HG02571 (cell line): ENCODE data around the gene PRKCZ.

Experiments used
- ATAC-seq: cut with Tn5 transposase; IDR thresholded peaks from one replicate; pipeline ENCODE4 v1.9.1; 2021; ENCODE audit warnings: mild to moderate bottlenecking, moderate library complexity; ENCODE audit not compliant: unreplicated experiment

PRKCZ gene

DNA sequence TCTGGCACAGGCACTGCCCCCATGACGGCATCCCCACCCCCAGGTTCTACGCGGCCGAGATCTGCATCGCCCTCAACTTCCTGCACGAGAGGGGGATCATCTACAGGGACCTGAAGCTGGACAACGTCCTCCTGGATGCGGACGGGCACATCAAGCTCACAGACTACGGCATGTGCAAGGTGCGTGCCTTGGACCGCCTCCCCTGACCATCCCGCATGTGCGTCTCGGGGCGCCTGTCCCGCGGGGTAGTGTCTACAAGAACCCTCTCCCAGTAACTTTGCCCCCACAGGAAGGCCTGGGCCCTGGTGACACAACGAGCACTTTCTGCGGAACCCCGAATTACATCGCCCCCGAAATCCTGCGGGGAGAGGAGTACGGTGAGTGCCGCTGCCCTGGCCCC, 121.8 kb downstream of the PRKCZ start:
- no peak for ATAC-seq

DNA sequence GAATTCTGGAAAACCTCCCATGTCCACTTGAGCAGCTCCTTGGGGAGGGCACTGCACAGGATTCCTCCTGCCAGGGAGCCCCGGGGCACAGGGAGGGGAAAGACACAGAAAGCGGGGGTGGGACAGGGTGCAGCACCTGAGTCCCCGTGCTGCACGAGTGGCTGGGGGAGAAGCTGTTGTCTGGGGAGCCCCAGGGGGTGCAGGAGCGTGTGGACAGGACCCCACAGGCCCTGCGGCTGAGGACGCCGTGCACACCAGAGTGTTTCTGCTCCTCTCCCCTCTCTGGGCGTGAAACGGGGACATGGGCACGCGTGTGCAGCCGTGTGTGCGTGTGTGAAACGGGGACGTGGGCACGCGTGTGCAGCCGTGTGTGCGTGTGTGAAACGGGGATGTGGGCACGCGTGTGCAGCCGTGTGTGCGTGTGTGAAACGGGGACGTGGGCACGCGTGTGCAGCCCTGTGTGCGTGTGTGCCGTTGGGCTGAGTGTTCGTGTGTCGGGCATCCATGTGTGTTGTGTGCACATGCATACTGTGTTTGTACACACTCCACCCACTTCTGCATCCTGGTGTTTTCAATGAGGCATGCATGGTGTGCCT, 122.4 kb downstream of the PRKCZ start:
- ATAC-seq, result no peak

- ATAC-seq, result no peak
Measured at GRCh38 chr1:2173546-2174347, 123.5 kb downstream of the PRKCZ start.

GRCh38 chr1:2174348-2175054, 124.3 kb downstream of the PRKCZ start:
- ATAC-seq, result no peak

DNA sequence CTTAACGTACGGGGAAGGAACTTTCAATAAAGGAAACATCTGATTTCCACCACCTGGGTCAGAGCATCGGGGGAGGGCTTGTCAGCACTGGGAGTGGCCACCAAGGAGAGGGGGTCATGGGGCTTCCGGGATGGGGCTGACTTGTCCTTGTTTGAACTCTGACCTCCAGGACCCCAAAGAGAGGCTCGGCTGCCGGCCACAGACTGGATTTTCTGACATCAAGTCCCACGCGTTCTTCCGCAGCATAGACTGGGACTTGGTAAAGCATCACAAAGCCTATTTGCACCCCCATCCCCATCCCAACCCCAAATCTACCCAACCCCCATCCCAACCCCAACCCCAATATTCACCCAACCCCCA, 124.8 kb downstream of the PRKCZ start:
- ATAC-seq, result no peak

GRCh38 chr1:2175681-2176454, 125.7 kb downstream of the PRKCZ start:
- ATAC-seq, result no peak

DNA sequence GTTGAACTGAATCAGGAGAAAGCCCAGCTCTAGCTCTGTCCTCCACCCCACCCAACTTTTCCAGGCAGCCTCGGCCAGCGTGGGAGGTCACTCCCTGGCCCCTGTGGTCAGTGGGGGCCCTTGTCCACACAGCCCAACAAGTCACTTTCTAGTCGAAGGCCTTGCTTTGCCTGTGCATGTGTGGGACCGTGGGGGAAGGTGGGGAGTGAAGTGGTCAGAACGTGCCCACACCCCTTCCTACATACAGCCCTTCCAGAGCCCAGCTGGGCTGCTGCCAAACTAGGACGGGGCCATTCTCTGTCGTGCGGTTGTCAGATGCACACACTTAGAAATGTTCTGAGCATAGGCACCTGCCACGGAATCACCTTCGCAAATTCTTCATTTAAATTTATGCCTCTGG, 126.4 kb downstream of the PRKCZ start:
- ATAC-seq, result no peak

GRCh38 chr1:2177541-2177940, 127.3 kb downstream of the PRKCZ start:
- ATAC-seq, result no peak

- no peak for ATAC-seq
Measured at GRCh38 chr1:2177946-2178538, 127.8 kb downstream of the PRKCZ start.

- no peak for ATAC-seq
Measured at GRCh38 chr1:2178875-2179274, 128.7 kb downstream of the PRKCZ start.

- no peak for ATAC-seq
Measured at GRCh38 chr1:2179283-2180013, 129.2 kb downstream of the PRKCZ start.

DNA sequence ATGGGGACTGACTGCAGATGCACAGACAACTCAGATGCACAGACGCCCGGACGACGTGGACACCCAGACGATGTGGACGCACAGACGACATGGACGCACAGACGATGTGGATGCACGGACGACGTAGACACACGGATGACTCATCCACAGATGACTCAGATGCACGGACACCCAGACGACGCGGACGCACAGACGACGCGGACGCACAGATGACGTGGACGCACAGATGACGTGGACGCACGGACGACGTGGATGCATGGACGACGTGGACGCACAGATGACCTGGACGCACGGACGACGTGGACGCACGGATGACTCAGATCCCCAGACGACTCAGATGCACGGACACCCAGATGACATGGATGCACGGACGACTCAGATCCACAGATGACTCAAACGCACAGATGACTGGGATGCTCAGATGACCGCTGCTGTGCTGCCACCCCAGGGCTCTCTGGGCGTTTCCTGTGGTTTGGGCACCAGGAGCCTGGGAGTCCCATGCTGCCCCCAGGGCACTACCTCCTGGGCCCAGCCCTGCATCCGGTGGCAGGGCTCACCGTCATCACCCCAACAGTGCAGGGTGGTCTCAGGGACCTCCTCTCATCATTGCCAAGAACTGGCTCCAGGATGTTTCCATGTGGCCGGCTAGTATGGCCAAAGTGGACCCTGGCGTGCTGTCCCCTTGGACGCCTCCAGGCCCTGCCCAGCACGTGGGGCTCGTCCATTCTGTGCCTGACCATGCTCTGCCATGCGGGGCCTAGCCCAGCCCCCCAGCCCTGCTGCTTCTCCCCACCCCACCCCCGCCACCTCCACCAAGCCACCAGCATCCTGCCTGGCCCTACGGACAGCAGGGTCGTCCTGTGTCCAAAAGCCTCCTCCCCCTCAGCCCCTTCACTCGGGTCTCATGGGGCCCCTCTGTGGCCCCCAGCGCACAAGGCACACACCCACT, 130.4 kb downstream of the PRKCZ start:
- ATAC-seq, result no peak

DNA sequence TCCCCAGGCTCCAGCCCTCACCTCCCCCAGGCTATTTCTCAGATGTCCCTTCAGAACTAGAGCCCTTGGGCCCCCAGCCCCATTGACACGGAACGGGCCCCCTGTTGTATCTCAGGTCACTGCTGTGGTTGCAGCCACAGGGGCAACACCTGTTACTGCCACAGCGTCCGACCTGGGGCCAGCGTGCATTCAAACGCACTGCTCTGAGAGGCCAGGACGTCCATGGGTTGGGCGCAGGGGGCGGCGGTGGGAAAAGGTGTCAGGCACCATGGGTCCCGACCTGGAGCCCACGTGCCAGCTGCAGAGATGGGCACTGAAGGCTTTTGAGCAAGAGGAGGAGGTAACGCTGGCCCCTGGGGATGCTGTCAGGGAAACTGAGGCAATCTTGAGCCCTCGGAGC, 131.1 kb downstream of the PRKCZ start:
- no peak for ATAC-seq

GRCh38 chr1:2181752-2182151, 131.5 kb downstream of the PRKCZ start:
- no peak for ATAC-seq

DNA sequence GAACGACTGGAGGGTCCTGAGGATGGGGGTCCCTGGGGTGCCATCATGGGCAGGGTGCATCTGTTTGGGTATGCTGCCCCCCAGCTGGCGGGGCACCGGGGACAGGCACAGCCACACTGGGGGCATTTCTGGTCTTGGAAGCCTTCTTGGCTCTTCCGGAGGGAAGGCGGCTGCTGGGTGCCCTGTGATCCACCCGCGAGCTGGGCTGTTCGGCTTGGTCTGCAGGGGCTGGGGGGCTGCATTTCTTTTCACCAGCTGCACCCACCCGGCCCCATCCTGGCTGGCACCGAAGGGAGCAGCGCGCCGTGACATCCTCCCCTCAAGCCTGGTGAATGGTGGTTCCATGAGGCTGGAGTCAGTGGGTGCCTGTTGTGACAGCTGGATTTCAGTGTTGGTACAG, 132.2 kb downstream of the PRKCZ start:
- no peak for ATAC-seq

DNA sequence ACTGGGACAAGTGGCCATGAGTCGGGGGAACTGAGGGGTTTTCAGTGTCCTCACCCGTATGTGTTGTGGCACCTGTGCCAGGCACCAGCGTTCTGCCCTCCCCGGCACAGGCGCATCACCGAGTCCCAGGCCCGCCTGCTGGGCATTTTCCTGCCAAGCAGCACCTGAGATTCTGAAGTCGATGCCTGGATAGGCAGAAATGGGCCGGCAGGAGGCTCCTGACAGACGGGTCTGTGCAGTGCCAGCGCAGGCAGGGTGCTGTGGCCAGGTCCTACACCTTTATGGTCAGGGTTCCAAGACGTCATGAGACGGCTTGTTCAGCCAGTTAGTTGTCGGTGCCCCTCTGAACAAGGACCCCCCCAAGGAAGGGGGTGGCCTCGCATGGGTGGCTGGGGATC, 133.7 kb downstream of the PRKCZ start:
- no peak for ATAC-seq

DNA sequence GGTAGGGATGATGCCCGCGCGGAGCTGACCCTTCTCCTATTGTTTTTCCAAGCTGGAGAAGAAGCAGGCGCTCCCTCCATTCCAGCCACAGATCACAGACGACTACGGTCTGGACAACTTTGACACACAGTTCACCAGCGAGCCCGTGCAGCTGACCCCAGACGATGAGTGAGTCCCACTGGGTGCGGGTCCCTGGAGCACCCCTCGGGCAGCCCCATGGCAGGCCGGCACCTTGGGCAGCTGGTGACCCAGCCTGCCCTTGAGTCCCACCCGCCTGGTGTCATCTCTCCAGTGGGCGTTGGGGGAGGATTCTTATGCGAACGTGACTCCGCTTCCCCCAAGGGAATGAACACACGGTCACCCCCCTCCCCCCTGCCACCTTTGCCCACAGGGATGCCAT, 134.3 kb downstream of the PRKCZ start:
- ATAC-seq, result no peak

- no peak for ATAC-seq
Measured at GRCh38 chr1:2184934-2185333, 134.7 kb downstream of the PRKCZ start.
